GM12878 (cell line): ENCODE results near the gene ZNF473. TPM values are rescaled to one million over a fixed set of nuclear protein-coding genes. Genes with fewer than 3 reads are reported as not detected.

Experiments used
- ATAC-seq: fragments of 200-7000 bp; cut with Tn5 transposase; 3 replicates; pipeline ENCODE4 v1.9.1; 2020; ENCODE audit warnings: mild to moderate bottlenecking, moderate library complexity
- BruUV-seq: library from RNA; stranded (reverse); fragments of 400-500 nt; replicated peaks from 2 replicates; lab custom pipeline; 2021; lab: Mats Ljungman, UMichigan
- CTCF ChIA-PET: fragments of 300-600 bp; sonication (Branson Sonifier 250); formaldehyde crosslinking; extraction: SDS; loops from one replicate; lab custom pipeline; 2021; ENCODE audit warnings: inconsistent platforms; lab: Yijun Ruan, JAX
- POLR2A ChIA-PET: fragments of 350-600 bp; formaldehyde crosslinking; extraction: SDS; loops from one replicate; lab custom pipeline; 2021; ENCODE audit warnings: inconsistent platforms; lab: Charles Lee
- RAD21 ChIA-PET: fragments of 300-600 bp; sonication (Branson Sonifier 250); formaldehyde crosslinking; loops from one replicate; lab custom pipeline; 2023; ENCODE audit warnings: antibody characterized with exemption; ENCODE audit not compliant: unreplicated experiment; lab: Charles Lee
- SMC1A ChIA-PET: fragments of 300-600 bp; sonication (Branson Sonifier 250); formaldehyde crosslinking; loops from one replicate; lab custom pipeline; 2023; ENCODE audit not compliant: unreplicated experiment, uncharacterized antibody; lab: Charles Lee
- DNase-seq: peaks from one replicate; pipeline ENCODE4 v3.0.0-alpha.2; 2011; ENCODE audit warnings: low read depth, low spot score
- FAIRE-seq: peaks from 3 replicates; lab custom pipeline; 2011; peaks lifted over from hg19 to GRCh38; lab: Jason Lieb, UNC
- H2AFZ ChIP-seq: 2 replicates; pipeline ENCODE4 v1.6.0; 2011; ENCODE audit warnings: low read depth, low read length, control low read depth; ENCODE audit not compliant: control insufficient read depth
- H3K27ac ChIP-seq: 2 replicates; pipeline ENCODE4 v1.5.1; 2011; ENCODE audit warnings: control low read depth; ENCODE audit not compliant: control insufficient read depth, insufficient read depth
- H3K27me3 ChIP-seq, 2 experiments: replicated peaks in 1 of 2; 2 replicates each; pipeline versions ENCODE4 v1.6.0 to v1.6.1; 2011; ENCODE audit warnings: low read length in 1 of 2; ENCODE audit not compliant: control insufficient read depth in 2 of 2, insufficient read depth in 2 of 2
- H3K36me3 ChIP-seq, 2 experiments: 2 replicates each; pipeline ENCODE4 v1.5.1; 2011; ENCODE audit warnings: low read length in 1 of 2; ENCODE audit not compliant: control insufficient read depth in 2 of 2, insufficient read depth in 2 of 2
- H3K4me1 ChIP-seq: 2 replicates; pipeline ENCODE4 v1.6.1; 2011; ENCODE audit warnings: mild to moderate bottlenecking, low read length, moderate library complexity, mixed read lengths; ENCODE audit not compliant: control insufficient read depth, insufficient read depth
- H3K4me2 ChIP-seq: 2 replicates; pipeline ENCODE4 v1.6.0; 2011; ENCODE audit warnings: control low read depth; ENCODE audit not compliant: control insufficient read depth, insufficient read depth
- H3K4me3 ChIP-seq: fragments of 200-600 bp; sonication (generic); 2 replicates; pipeline ENCODE4 v1.5.1; 2016
- H3K79me2 ChIP-seq: 2 replicates; pipeline ENCODE4 v1.6.0; 2011; ENCODE audit warnings: low read length; ENCODE audit not compliant: control insufficient read depth, insufficient read depth
- H3K9ac ChIP-seq: 2 replicates; pipeline ENCODE4 v1.8.0; 2011; ENCODE audit warnings: low read length, control low read depth, mixed read lengths; ENCODE audit not compliant: control insufficient read depth, insufficient read depth
- H3K9me3 ChIP-seq: replicated peaks from 3 replicates; pipeline ENCODE4 v1.5.1; 2011; ENCODE audit warnings: mild to moderate bottlenecking, low read length; ENCODE audit not compliant: control insufficient read depth, insufficient read depth
- H4K20me1 ChIP-seq: 2 replicates; pipeline ENCODE4 v1.6.0; 2011; ENCODE audit not compliant: control insufficient read depth, insufficient read depth
- CHD1 ChIP-seq: IDR thresholded peaks from 2 replicates; pipeline ENCODE4 v1.6.1; 2012; ENCODE audit warnings: low read depth, low read length, improper control_type of control experiment
- IRF4 ChIP-seq: IDR thresholded peaks from 2 replicates; pipeline ENCODE4 v1.6.1; 2011; ENCODE audit warnings: low read depth, low read length
- NFYB ChIP-seq: IDR thresholded peaks from 2 replicates; pipeline ENCODE4 v1.6.1; 2011; ENCODE audit warnings: low read depth, mild to moderate bottlenecking, low read length, improper control_type of control experiment, moderate library complexity; ENCODE audit not compliant: insufficient read depth
- NRF1 ChIP-seq: conservative IDR thresholded peaks from 2 replicates; pipeline ENCODE4 v1.6.1; 2011; ENCODE audit warnings: mild to moderate bottlenecking, low read depth, low read length, improper control_type of control experiment
- YY1 ChIP-seq: IDR thresholded peaks from 2 replicates; pipeline ENCODE4 v1.6.1; 2011; ENCODE audit warnings: low read depth, mild to moderate bottlenecking, low read length
- ZBED1 ChIP-seq: IDR thresholded peaks from 2 replicates; pipeline ENCODE4 v1.6.1; 2016; ENCODE audit warnings: borderline replicate concordance
- ZNF207 ChIP-seq: fragments of 450-650 bp; IDR thresholded peaks from 2 replicates; pipeline ENCODE4 v1.6.1; 2014; ENCODE audit warnings: antibody characterized with exemption, mild to moderate bottlenecking, borderline replicate concordance
- ZNF217 ChIP-seq: fragments of 450-650 bp; IDR thresholded peaks from 2 replicates; pipeline ENCODE4 v1.6.1; 2017; ENCODE audit warnings: antibody characterized with exemption, mild to moderate bottlenecking
- ZNF274 ChIP-seq: IDR thresholded peaks from one replicate; pipeline ENCODE4 v1.8.0; 2011; ENCODE audit not compliant: insufficient read length, insufficient read depth
- ZSCAN29 ChIP-seq: fragments of 450-650 bp; IDR thresholded peaks from 2 replicates; pipeline ENCODE4 v1.6.1; 2017; ENCODE audit warnings: mild to moderate bottlenecking, moderate library complexity
- WGBS: methylation state at CpG from one replicate; pipeline ENCODE4 v1.1.6; 2016; ENCODE audit warnings: low lambda C conversion rate; ENCODE audit not compliant: insufficient replicate concordance, insufficient coverage; ENCODE audit errors: missing lambda C conversion rate; 5-methylcytosine and 5-hydroxymethylcytosine counted together
- in situ Hi-C: fragments of 300-500 bp; cut with MboI; formaldehyde crosslinking; loops from 9 replicates; pipeline ENCODE4 v1.14.3; 2018; ENCODE audit warnings: mixed read lengths
- intact Hi-C: fragments of 100-400 bp; cut with micrococcal nuclease; formaldehyde crosslinking; loops from one replicate; pipeline ENCODE4 v1.14.2; 2022; ENCODE audit not compliant: unreplicated experiment
- polyA plus RNA-seq, 11 experiments: library from polyadenylated mRNA; depleted of rRNA in 4 of 11; unstranded in 6 of 11; stranded (reverse) in 5 of 11; fragments of >200 nt; fragmentation: Nextera tagmentation in 4 of 11; fragmentation: Illumina TruSeq in 1 of 11; extraction: Ambion mirVana in 4 of 11; extraction: Trizol in 1 of 11; gene quantifications; 1 replicate in 1 of 11; 2 replicates in 10 of 11; pipeline versions ENCODE4 v1.2.1 to v1.2.3, GENCODE V29; 2011 to 2016; ENCODE audit warnings: inconsistent platforms in 2 of 11, missing spikeins in 2 of 11, low read depth in 1 of 11
- total RNA-seq, 4 experiments: library from RNA; depleted of rRNA in 3 of 4; stranded (reverse); fragments of >200 nt in 3 of 4; fragmentation: Illumina TruSeq in 1 of 4; extraction: Trizol in 1 of 4; gene quantifications; 2 replicates each; pipeline versions ENCODE4 v1.2.1 to v1.2.3, GENCODE V29; 2013 to 2021
- TF ChIP-seq, protein P1 (sequence below): IDR thresholded peaks from 2 replicates; pipeline ENCODE4 v1.6.1; 2011; ENCODE audit warnings: mild to moderate bottlenecking, low read depth, low read length, moderate library complexity; ENCODE audit not compliant: insufficient replicate concordance
- TF ChIP-seq, protein P2 (sequence below): fragments of 450-650 bp; formaldehyde crosslinking; IDR thresholded peaks from 2 replicates; pipeline ENCODE4 v1.4.0; 2022; ENCODE audit warnings: mild to moderate bottlenecking, moderate library complexity
- TF ChIP-seq, protein P3 (sequence below): IDR thresholded peaks from 2 replicates; pipeline ENCODE4 v1.6.1; 2012; ENCODE audit warnings: low read length, inconsistent platforms
- TF ChIP-seq, protein P4 (sequence below): IDR thresholded peaks from 2 replicates; pipeline ENCODE4 v1.6.1; 2011; ENCODE audit warnings: low read depth, low read length, improper control_type of control experiment, borderline replicate concordance
- TF ChIP-seq, protein P5 (sequence below): IDR thresholded peaks from 2 replicates; pipeline ENCODE4 v1.6.1; 2012; ENCODE audit warnings: low read depth, low read length, improper control_type of control experiment

ZNF473 gene
- total and polyA plus RNA-seq, 10 of the 15 experiments (the other 5 are each of a cell fraction or from before 2014, with no cell fraction given), result 2.3 to 14.9 (median 6.3) TPM

DNA sequence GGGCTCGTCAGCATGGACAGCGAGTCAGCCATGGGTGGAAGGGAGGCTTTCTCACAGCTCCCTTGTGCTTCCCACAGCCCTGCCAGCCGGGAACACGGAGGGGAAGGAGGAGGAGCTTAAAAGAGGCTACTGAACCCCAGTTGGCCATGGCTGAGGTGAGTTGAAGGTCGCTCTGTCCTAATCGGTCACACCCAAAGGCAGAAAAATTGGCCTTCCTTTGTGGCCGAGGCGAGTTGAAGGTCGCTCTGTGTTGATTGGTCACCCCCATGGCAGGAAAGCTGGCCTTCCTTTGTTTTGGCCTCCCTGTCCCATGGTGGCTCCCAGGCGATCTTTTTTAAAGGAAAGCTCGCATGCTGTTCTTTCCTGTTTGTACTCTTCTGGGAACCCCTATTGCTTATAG is 5.1 kb downstream of the ZNF473 start (continued):
- TF ChIP-seq, protein P1, sequence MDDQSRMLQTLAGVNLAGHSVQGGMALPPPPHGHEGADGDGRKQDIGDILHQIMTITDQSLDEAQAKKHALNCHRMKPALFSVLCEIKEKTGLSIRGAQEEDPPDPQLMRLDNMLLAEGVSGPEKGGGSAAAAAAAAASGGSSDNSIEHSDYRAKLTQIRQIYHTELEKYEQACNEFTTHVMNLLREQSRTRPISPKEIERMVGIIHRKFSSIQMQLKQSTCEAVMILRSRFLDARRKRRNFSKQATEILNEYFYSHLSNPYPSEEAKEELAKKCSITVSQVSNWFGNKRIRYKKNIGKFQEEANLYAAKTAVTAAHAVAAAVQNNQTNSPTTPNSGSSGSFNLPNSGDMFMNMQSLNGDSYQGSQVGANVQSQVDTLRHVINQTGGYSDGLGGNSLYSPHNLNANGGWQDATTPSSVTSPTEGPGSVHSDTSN, result no peak
- TF ChIP-seq IRF4 (no peak), ZBED1 (no peak), ZNF207 (no peak), ZNF274 (no peak), ZSCAN29 (no peak)
- TF ChIP-seq, protein P2, sequence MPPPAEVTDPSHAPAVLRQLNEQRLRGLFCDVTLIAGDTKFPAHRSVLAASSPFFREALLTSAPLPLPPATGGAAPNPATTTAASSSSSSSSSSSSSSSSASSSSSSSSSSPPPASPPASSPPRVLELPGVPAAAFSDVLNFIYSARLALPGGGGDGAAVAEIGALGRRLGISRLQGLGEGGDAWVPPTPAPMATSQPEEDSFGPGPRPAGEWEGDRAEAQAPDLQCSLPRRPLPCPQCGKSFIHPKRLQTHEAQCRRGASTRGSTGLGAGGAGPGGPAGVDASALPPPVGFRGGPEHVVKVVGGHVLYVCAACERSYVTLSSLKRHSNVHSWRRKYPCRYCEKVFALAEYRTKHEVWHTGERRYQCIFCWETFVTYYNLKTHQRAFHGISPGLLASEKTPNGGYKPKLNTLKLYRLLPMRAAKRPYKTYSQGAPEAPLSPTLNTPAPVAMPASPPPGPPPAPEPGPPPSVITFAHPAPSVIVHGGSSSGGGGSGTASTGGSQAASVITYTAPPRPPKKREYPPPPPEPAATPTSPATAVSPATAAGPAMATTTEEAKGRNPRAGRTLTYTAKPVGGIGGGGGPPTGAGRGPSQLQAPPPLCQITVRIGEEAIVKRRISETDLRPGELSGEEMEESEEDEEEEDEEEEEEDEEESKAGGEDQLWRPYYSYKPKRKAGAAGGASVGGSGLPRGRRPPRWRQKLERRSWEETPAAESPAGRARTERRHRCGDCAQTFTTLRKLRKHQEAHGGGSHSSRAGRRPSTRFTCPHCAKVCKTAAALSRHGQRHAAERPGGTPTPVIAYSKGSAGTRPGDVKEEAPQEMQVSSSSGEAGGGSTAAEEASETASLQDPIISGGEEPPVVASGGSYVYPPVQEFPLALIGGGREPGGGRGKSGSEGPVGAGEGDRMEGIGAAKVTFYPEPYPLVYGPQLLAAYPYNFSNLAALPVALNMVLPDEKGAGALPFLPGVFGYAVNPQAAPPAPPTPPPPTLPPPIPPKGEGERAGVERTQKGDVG (CRISPR knock-in tag), result no peak
- TF ChIP-seq, all 136 proteins: peak for 0

DNA sequence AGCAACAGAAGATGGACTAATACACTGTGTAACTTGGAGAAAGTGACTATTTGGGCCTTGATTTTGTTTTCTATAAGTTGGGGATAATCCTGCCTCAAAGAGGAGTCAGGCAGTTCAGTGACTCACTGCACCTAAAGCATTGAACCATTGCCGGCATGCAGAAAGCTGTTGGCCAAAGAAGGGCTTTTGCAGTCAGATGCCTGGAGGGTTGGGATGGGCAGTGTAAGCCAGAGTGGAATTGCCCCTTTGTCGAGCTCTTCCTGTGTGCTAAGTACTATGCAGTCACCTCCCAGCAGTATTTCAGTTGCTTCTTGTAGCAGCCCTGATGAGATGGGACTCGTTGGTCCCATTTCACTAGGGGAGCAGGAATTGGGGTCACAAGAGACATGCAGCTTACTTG is 11.1 kb downstream of the ZNF473 start:
- Histone ChIP-seq H3K27me3 (no peaks in the 10 kb centered on the region), H4K20me1 (no peaks in the 10 kb centered on the region), H3K9ac (no peak overlapping the region), H3K4me2 (no peak overlapping the region), H3K36me3 (peaks cover 33 to 41% of the 10 kb centered on the region in 2 experiments), H3K27ac (no peak overlapping the region), H3K79me2 (no peaks in the 10 kb centered on the region), H2AFZ (no peak overlapping the region), H3K9me3 (no peaks in the 10 kb centered on the region; the same call in 2 of the 3 replicates), H3K4me3 (no peak overlapping the region), H3K4me1 (no peaks in the 10 kb centered on the region)
- SMC1A ChIA-PET, result interaction anchor here (2.3 kb wide), 1 partner anchor 13 kb away, joined by 5 read pairs; no protein-coding TSS in a partner anchor
- no TSS peak for BruUV-seq
- ATAC-seq, result no peak
- WGBS, result 98% methylated on average over 3 of the region's 3 CpGs
- DNase-seq, result no peak
- CTCF ChIA-PET, result no interaction called here
- RAD21 ChIA-PET, result no interaction called here
- intact Hi-C loops (no loop called here), in situ Hi-C loops (no loop called here)
- TF ChIP-seq, protein P3, sequence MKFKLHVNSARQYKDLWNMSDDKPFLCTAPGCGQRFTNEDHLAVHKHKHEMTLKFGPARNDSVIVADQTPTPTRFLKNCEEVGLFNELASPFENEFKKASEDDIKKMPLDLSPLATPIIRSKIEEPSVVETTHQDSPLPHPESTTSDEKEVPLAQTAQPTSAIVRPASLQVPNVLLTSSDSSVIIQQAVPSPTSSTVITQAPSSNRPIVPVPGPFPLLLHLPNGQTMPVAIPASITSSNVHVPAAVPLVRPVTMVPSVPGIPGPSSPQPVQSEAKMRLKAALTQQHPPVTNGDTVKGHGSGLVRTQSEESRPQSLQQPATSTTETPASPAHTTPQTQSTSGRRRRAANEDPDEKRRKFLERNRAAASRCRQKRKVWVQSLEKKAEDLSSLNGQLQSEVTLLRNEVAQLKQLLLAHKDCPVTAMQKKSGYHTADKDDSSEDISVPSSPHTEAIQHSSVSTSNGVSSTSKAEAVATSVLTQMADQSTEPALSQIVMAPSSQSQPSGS, result no peak
- TF ChIP-seq ZNF217 (no peak), YY1 (no peak), CHD1 (no peak), NRF1 (no peak), NFYB (no peak), ZSCAN29 (no peak)
- TF ChIP-seq, protein P4, sequence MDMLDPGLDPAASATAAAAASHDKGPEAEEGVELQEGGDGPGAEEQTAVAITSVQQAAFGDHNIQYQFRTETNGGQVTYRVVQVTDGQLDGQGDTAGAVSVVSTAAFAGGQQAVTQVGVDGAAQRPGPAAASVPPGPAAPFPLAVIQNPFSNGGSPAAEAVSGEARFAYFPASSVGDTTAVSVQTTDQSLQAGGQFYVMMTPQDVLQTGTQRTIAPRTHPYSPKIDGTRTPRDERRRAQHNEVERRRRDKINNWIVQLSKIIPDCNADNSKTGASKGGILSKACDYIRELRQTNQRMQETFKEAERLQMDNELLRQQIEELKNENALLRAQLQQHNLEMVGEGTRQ, result no peak
- TF ChIP-seq, protein P5, sequence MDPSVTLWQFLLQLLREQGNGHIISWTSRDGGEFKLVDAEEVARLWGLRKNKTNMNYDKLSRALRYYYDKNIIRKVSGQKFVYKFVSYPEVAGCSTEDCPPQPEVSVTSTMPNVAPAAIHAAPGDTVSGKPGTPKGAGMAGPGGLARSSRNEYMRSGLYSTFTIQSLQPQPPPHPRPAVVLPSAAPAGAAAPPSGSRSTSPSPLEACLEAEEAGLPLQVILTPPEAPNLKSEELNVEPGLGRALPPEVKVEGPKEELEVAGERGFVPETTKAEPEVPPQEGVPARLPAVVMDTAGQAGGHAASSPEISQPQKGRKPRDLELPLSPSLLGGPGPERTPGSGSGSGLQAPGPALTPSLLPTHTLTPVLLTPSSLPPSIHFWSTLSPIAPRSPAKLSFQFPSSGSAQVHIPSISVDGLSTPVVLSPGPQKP, result no peak
- POLR2A ChIA-PET, result no interaction called here
- no peak for FAIRE-seq
